ENCODE data around the gene MBD5.

The MBD5 gene

GRCh38 chr2:148237911-148238310, 217.0 kb downstream of the MBD5 start:
- no peak for ATAC-seq (ENCODE audit: low read depth)
- no peak overlapping the region for H3K27ac Mint-ChIP-seq
- H3K36me3 Mint-ChIP-seq: peaks cover 47% of the 10 kb centered on the region
- no peaks in the 10 kb centered on the region for H3K4me1 Mint-ChIP-seq
- peaks cover 13% of the 10 kb centered on the region for H3K9me3 Mint-ChIP-seq
- no peak overlapping the region for H3K4me3 Mint-ChIP-seq
- H3K27me3 Mint-ChIP-seq: no peaks in the 10 kb centered on the region
- no peak for DNase-seq (ENCODE audit: low spot score in 2 of 2)

- Mint-ChIP-seq H3K4me1 (no peaks in the 10 kb centered on the region), H3K4me3 (no peak overlapping the region), H3K36me3 (peaks cover 47% of the 10 kb centered on the region), H3K9me3 (peaks cover 13% of the 10 kb centered on the region), H3K27ac (no peak overlapping the region), H3K27me3 (no peaks in the 10 kb centered on the region)
- DNase-seq (ENCODE audit: low spot score in 2 of 2) (no peak), ATAC-seq (ENCODE audit: low read depth) (no peak)
Measured at GRCh38 chr2:148238561-148238960, 217.7 kb downstream of the MBD5 start.

GRCh38 chr2:148240838-148241237, 219.9 kb downstream of the MBD5 start:
- no peaks in the 10 kb centered on the region for H3K4me1 Mint-ChIP-seq
- no peaks in the 10 kb centered on the region for H3K27me3 Mint-ChIP-seq
- ATAC-seq (ENCODE audit: low read depth): no peak

GRCh38 chr2:148244593-148245292, 223.9 kb downstream of the MBD5 start:
- Mint-ChIP-seq H3K27me3 (no peaks in the 10 kb centered on the region), H3K4me1 (no peaks in the 10 kb centered on the region), H3K36me3 (peaks cover 25% of the 10 kb centered on the region), H3K27ac (no peak overlapping the region), H3K9me3 (peaks cover 5% of the 10 kb centered on the region), H3K4me3 (no peak overlapping the region)
- ATAC-seq (ENCODE audit: low read depth) (no peak), DNase-seq (ENCODE audit: low spot score in 2 of 2) (no peak)

More at GRCh38 chr2:148240838-148241237, 219.9 kb downstream of the MBD5 start:
- H3K9me3 Mint-ChIP-seq: peaks cover 13% of the 10 kb centered on the region
- no peak overlapping the region for H3K27ac Mint-ChIP-seq
- H3K4me3 Mint-ChIP-seq: no peak overlapping the region
- no peak for DNase-seq (ENCODE audit: low spot score in 2 of 2)
- peaks cover 43% of the 10 kb centered on the region for H3K36me3 Mint-ChIP-seq

GRCh38 chr2:148251993-148252392, 231.1 kb downstream of the MBD5 start:
- Mint-ChIP-seq H3K9me3 (peaks cover 12% of the 10 kb centered on the region), H3K27ac (no peak overlapping the region), H3K4me3 (no peak overlapping the region), H3K27me3 (no peaks in the 10 kb centered on the region), H3K36me3 (peaks cover 48% of the 10 kb centered on the region), H3K4me1 (no peaks in the 10 kb centered on the region)
- ATAC-seq (ENCODE audit: low read depth) (no peak), DNase-seq (ENCODE audit: low spot score in 2 of 2) (no peak)

- peaks cover 50% of the 10 kb centered on the region for H3K36me3 Mint-ChIP-seq
- H3K27ac Mint-ChIP-seq: no peak overlapping the region
- H3K9me3 Mint-ChIP-seq: peaks cover 12% of the 10 kb centered on the region
- ATAC-seq (ENCODE audit: low read depth) (no peak), DNase-seq (ENCODE audit: low spot score in 2 of 2) (no peak)
- no peaks in the 10 kb centered on the region for H3K4me1 Mint-ChIP-seq
- no peaks in the 10 kb centered on the region for H3K27me3 Mint-ChIP-seq
- no peak overlapping the region for H3K4me3 Mint-ChIP-seq
Measured at GRCh38 chr2:148252646-148253045, 231.8 kb downstream of the MBD5 start.

GRCh38 chr2:148253685-148254084, 232.8 kb downstream of the MBD5 start:
- no peaks in the 10 kb centered on the region for H3K4me1 Mint-ChIP-seq
- ATAC-seq (ENCODE audit: low read depth) (no peak), DNase-seq (ENCODE audit: low spot score in 2 of 2) (no peak)
- H3K9me3 Mint-ChIP-seq: peaks cover 12% of the 10 kb centered on the region
- no peak overlapping the region for H3K27ac Mint-ChIP-seq
- no peaks in the 10 kb centered on the region for H3K27me3 Mint-ChIP-seq
- no peak overlapping the region for H3K4me3 Mint-ChIP-seq
- peaks cover 44% of the 10 kb centered on the region for H3K36me3 Mint-ChIP-seq

- H3K9me3 Mint-ChIP-seq: peaks cover 11% of the 10 kb centered on the region
- DNase-seq (ENCODE audit: low spot score in 2 of 2): no peak
Measured at GRCh38 chr2:148255929-148256328, 235.0 kb downstream of the MBD5 start.

GRCh38 chr2:148257276-148257675, 236.4 kb downstream of the MBD5 start:
- peaks cover 38% of the 10 kb centered on the region for H3K36me3 Mint-ChIP-seq
- H3K4me1 Mint-ChIP-seq: no peaks in the 10 kb centered on the region
- DNase-seq (ENCODE audit: low spot score in 2 of 2) (no peak), ATAC-seq (ENCODE audit: low read depth) (no peak)
- no peak overlapping the region for H3K27ac Mint-ChIP-seq
- H3K4me3 Mint-ChIP-seq: no peak overlapping the region
- peaks cover 7% of the 10 kb centered on the region for H3K9me3 Mint-ChIP-seq
- H3K27me3 Mint-ChIP-seq: no peaks in the 10 kb centered on the region

More at GRCh38 chr2:148255929-148256328, 235.0 kb downstream of the MBD5 start:
- no peak for ATAC-seq (ENCODE audit: low read depth)
- Mint-ChIP-seq H3K4me3 (no peak overlapping the region), H3K27ac (no peak overlapping the region), H3K27me3 (no peaks in the 10 kb centered on the region), H3K4me1 (no peaks in the 10 kb centered on the region), H3K36me3 (peaks cover 42% of the 10 kb centered on the region)

- H3K4me3 Mint-ChIP-seq: no peak overlapping the region
- ATAC-seq (ENCODE audit: low read depth) (no peak), DNase-seq (ENCODE audit: low spot score in 2 of 2) (no peak)
- H3K36me3 Mint-ChIP-seq: peaks cover 35% of the 10 kb centered on the region
- no peaks in the 10 kb centered on the region for H3K4me1 Mint-ChIP-seq
- H3K9me3 Mint-ChIP-seq: peaks cover 8% of the 10 kb centered on the region
- no peak overlapping the region for H3K27ac Mint-ChIP-seq
- no peaks in the 10 kb centered on the region for H3K27me3 Mint-ChIP-seq
Measured at GRCh38 chr2:148258124-148258523, 237.2 kb downstream of the MBD5 start.

GRCh38 chr2:148259674-148260073, 238.8 kb downstream of the MBD5 start:
- DNase-seq (ENCODE audit: low spot score in 2 of 2): no peak

GRCh38 chr2:148263890-148264289, 243.0 kb downstream of the MBD5 start:
- DNase-seq (ENCODE audit: low spot score in 2 of 2) (no peak), ATAC-seq (ENCODE audit: low read depth) (no peak)
- peaks cover 5% of the 10 kb centered on the region for H3K9me3 Mint-ChIP-seq
- H3K27ac Mint-ChIP-seq: no peak overlapping the region
- H3K4me3 Mint-ChIP-seq: no peak overlapping the region
- no peaks in the 10 kb centered on the region for H3K27me3 Mint-ChIP-seq
- H3K36me3 Mint-ChIP-seq: peaks cover 19% of the 10 kb centered on the region
- no peaks in the 10 kb centered on the region for H3K4me1 Mint-ChIP-seq

More at GRCh38 chr2:148259674-148260073, 238.8 kb downstream of the MBD5 start:
- ATAC-seq (ENCODE audit: low read depth): no peak
- Mint-ChIP-seq H3K4me1 (no peaks in the 10 kb centered on the region), H3K9me3 (peaks cover 5% of the 10 kb centered on the region), H3K4me3 (no peak overlapping the region), H3K27me3 (no peaks in the 10 kb centered on the region), H3K27ac (no peak overlapping the region), H3K36me3 (peaks cover 31% of the 10 kb centered on the region)

- peaks cover 23% of the 10 kb centered on the region for H3K36me3 Mint-ChIP-seq
- H3K4me1 Mint-ChIP-seq: peaks cover 4% of the 10 kb centered on the region
- ATAC-seq (ENCODE audit: low read depth) (no peak), DNase-seq (ENCODE audit: low spot score in 2 of 2) (no peak)
- H3K4me3 Mint-ChIP-seq: no peak overlapping the region
- no peaks in the 10 kb centered on the region for H3K9me3 Mint-ChIP-seq
- H3K27ac Mint-ChIP-seq: no peak overlapping the region
- no peaks in the 10 kb centered on the region for H3K27me3 Mint-ChIP-seq
Measured at GRCh38 chr2:148273158-148273691, 252.3 kb downstream of the MBD5 start.

GRCh38 chr2:148279216-148279615, 258.3 kb downstream of the MBD5 start:
- Mint-ChIP-seq H3K27me3 (no peaks in the 10 kb centered on the region), H3K27ac (no peak overlapping the region), H3K4me3 (no peak overlapping the region), H3K36me3 (peaks cover 9% of the 10 kb centered on the region), H3K4me1 (peaks cover 9% of the 10 kb centered on the region), H3K9me3 (no peaks in the 10 kb centered on the region)
- no peak for ATAC-seq (ENCODE audit: low read depth)
- no peak for DNase-seq (ENCODE audit: low spot score in 2 of 2)

GRCh38 chr2:148282201-148282600, 261.3 kb downstream of the MBD5 start:
- Mint-ChIP-seq H3K27me3 (no peaks in the 10 kb centered on the region), H3K9me3 (peaks cover 2% of the 10 kb centered on the region), H3K4me3 (no peak overlapping the region), H3K4me1 (peaks cover 9% of the 10 kb centered on the region), H3K27ac (no peak overlapping the region), H3K36me3 (peaks cover 12% of the 10 kb centered on the region)
- no peak for DNase-seq (ENCODE audit: low spot score in 2 of 2)
- ATAC-seq (ENCODE audit: low read depth): no peak
